Stimulated activated memory B cell treated with anti-CD40 and anti-IgM and Interleukin-4, amounts not matched to agents 10 μg/mL and 1 μg/mL and 100 μg/mL, for 72 hours (primary cell): ENCODE results near the gene GRIK5.
A peak's percentile ranks its signal among the peaks of the same experiment; 100 is the strongest.
"Not testable (repeated sequence)": the region's sequence is repeated elsewhere in the genome, so short reads cannot be mapped to it uniquely, and the experiment has no call there.

Experiments
- ATAC-seq: fragments of 150-1000 bp; cut with Tn5 transposase; 2 replicates; pipeline ENCODE4 v1.10.0; 2021
- H3K27ac Mint-ChIP-seq: one replicate; pipeline ENCODE4 v1.8.0; 2022; ENCODE audit warnings: mild to moderate bottlenecking, mixed read lengths
- H3K27me3 Mint-ChIP-seq: one replicate; pipeline ENCODE4 v1.8.0; 2022; ENCODE audit warnings: mixed read lengths
- H3K36me3 Mint-ChIP-seq: one replicate; pipeline ENCODE4 v1.8.0; 2022; ENCODE audit warnings: mixed read lengths
- H3K4me1 Mint-ChIP-seq: one replicate; pipeline ENCODE4 v1.8.0; 2022; ENCODE audit warnings: mixed read lengths
- H3K4me3 Mint-ChIP-seq: one replicate; pipeline ENCODE4 v1.8.0; 2022; ENCODE audit warnings: mild to moderate bottlenecking, moderate library complexity, mixed read lengths
- H3K9me3 Mint-ChIP-seq: one replicate; pipeline ENCODE4 v1.8.0; 2022; ENCODE audit warnings: mixed read lengths

Gene GRIK5

GRCh38 chr19:42100241-42100640 is 30.2 kb upstream of the GRIK5 start:
- peaks cover 49% of the 10 kb centered on the region for H3K36me3 Mint-ChIP-seq
- not testable (repeated sequence) for ATAC-seq, H3K27ac Mint-ChIP-seq, H3K9me3 Mint-ChIP-seq, H3K27me3 Mint-ChIP-seq, H3K4me3 Mint-ChIP-seq
- peaks cover 26% of the 10 kb centered on the region for H3K4me1 Mint-ChIP-seq

- H3K9me3 Mint-ChIP-seq, result no peaks in the 10 kb centered on the region
- H3K36me3 Mint-ChIP-seq, result peaks cover 49% of the 10 kb centered on the region
- H3K27ac Mint-ChIP-seq, result peak overlapping the region; percentile 40
- no peak for ATAC-seq
- H3K4me1 Mint-ChIP-seq, result peaks cover 25% of the 10 kb centered on the region
- H3K4me3 Mint-ChIP-seq, result no peak overlapping the region
- no peaks in the 10 kb centered on the region for H3K27me3 Mint-ChIP-seq
Measured at GRCh38 chr19:42099336-42099925, 29.4 kb upstream of the GRIK5 start.

GRCh38 chr19:42098781-42099180 is 28.8 kb upstream of the GRIK5 start:
- peaks cover 52% of the 10 kb centered on the region for H3K36me3 Mint-ChIP-seq
- ATAC-seq, result no peak
- peaks cover 28% of the 10 kb centered on the region for H3K4me1 Mint-ChIP-seq
- H3K4me3 Mint-ChIP-seq, result no peak overlapping the region
- H3K27me3 Mint-ChIP-seq, result no peaks in the 10 kb centered on the region
- H3K27ac Mint-ChIP-seq, result no peak overlapping the region
- no peaks in the 10 kb centered on the region for H3K9me3 Mint-ChIP-seq

- H3K36me3 Mint-ChIP-seq, result peaks cover 49% of the 10 kb centered on the region
- H3K4me3 Mint-ChIP-seq, result no peak overlapping the region
- H3K9me3 Mint-ChIP-seq, result no peaks in the 10 kb centered on the region
- H3K27me3 Mint-ChIP-seq, result no peaks in the 10 kb centered on the region
- H3K4me1 Mint-ChIP-seq, result peaks cover 25% of the 10 kb centered on the region
- ATAC-seq, result no peak
- no peak overlapping the region for H3K27ac Mint-ChIP-seq
Measured at GRCh38 chr19:42097461-42097860, 27.5 kb upstream of the GRIK5 start.

GRCh38 chr19:42096255-42096837 is 26.3 kb upstream of the GRIK5 start:
- ATAC-seq, result no peak
- no peak overlapping the region for H3K4me3 Mint-ChIP-seq
- H3K9me3 Mint-ChIP-seq, result no peaks in the 10 kb centered on the region
- H3K36me3 Mint-ChIP-seq, result peaks cover 55% of the 10 kb centered on the region
- H3K4me1 Mint-ChIP-seq, result peaks cover 36% of the 10 kb centered on the region
- H3K27ac Mint-ChIP-seq, result no peak overlapping the region
- no peaks in the 10 kb centered on the region for H3K27me3 Mint-ChIP-seq

- Mint-ChIP-seq H3K27me3 (no peaks in the 10 kb centered on the region), H3K27ac (no peak overlapping the region), H3K4me3 (no peak overlapping the region), H3K36me3 (peaks cover 55% of the 10 kb centered on the region), H3K9me3 (no peaks in the 10 kb centered on the region), H3K4me1 (peaks cover 41% of the 10 kb centered on the region)
- no peak for ATAC-seq
Measured at GRCh38 chr19:42095814-42096230, 25.8 kb upstream of the GRIK5 start.

GRCh38 chr19:42095142-42095813 is 25.3 kb upstream of the GRIK5 start:
- Mint-ChIP-seq H3K36me3 (peaks cover 61% of the 10 kb centered on the region), H3K9me3 (no peaks in the 10 kb centered on the region), H3K4me1 (peaks cover 46% of the 10 kb centered on the region), H3K27ac (peak overlapping the region; percentile 56), H3K27me3 (no peaks in the 10 kb centered on the region), H3K4me3 (no peak overlapping the region)
- no peak for ATAC-seq

- peaks cover 52% of the 10 kb centered on the region for H3K4me1 Mint-ChIP-seq
- no peaks in the 10 kb centered on the region for H3K9me3 Mint-ChIP-seq
- peaks cover 61% of the 10 kb centered on the region for H3K36me3 Mint-ChIP-seq
- H3K27me3 Mint-ChIP-seq, result no peaks in the 10 kb centered on the region
- H3K4me3 Mint-ChIP-seq, result no peak overlapping the region
- ATAC-seq, result no peak
- peak overlapping the region; percentile 56 for H3K27ac Mint-ChIP-seq
Measured at GRCh38 chr19:42093926-42094325, 23.9 kb upstream of the GRIK5 start.

GRCh38 chr19:42093505-42093904 is 23.5 kb upstream of the GRIK5 start:
- no peaks in the 10 kb centered on the region for H3K27me3 Mint-ChIP-seq
- H3K9me3 Mint-ChIP-seq, result no peaks in the 10 kb centered on the region
- ATAC-seq, result no peak
- peak overlapping the region; percentile 56 for H3K27ac Mint-ChIP-seq
- H3K36me3 Mint-ChIP-seq, result peaks cover 61% of the 10 kb centered on the region
- H3K4me1 Mint-ChIP-seq, result peaks cover 56% of the 10 kb centered on the region
- H3K4me3 Mint-ChIP-seq, result no peak overlapping the region

- Mint-ChIP-seq H3K9me3 (no peaks in the 10 kb centered on the region), H3K36me3 (peaks cover 61% of the 10 kb centered on the region), H3K4me3 (peak overlapping the region; percentile 46), H3K4me1 (peaks cover 68% of the 10 kb centered on the region), H3K27ac (peak overlapping the region; percentile 78), H3K27me3 (no peaks in the 10 kb centered on the region)
- no peak for ATAC-seq
Measured at GRCh38 chr19:42092350-42092749, 22.3 kb upstream of the GRIK5 start.

GRCh38 chr19:42091742-42092141 is 21.7 kb upstream of the GRIK5 start:
- Mint-ChIP-seq H3K4me1 (peaks cover 73% of the 10 kb centered on the region), H3K9me3 (no peaks in the 10 kb centered on the region), H3K27ac (peak overlapping the region; percentile 78), H3K4me3 (no peak overlapping the region), H3K27me3 (no peaks in the 10 kb centered on the region), H3K36me3 (peaks cover 59% of the 10 kb centered on the region)
- ATAC-seq, result no peak

- peaks cover 54% of the 10 kb centered on the region for H3K36me3 Mint-ChIP-seq
- no peak for ATAC-seq
- peaks cover 74% of the 10 kb centered on the region for H3K4me1 Mint-ChIP-seq
- no peaks in the 10 kb centered on the region for H3K27me3 Mint-ChIP-seq
- H3K27ac Mint-ChIP-seq, result peak overlapping the region; percentile 78
- no peak overlapping the region for H3K4me3 Mint-ChIP-seq
- no peaks in the 10 kb centered on the region for H3K9me3 Mint-ChIP-seq
Measured at GRCh38 chr19:42091300-42091699, 21.3 kb upstream of the GRIK5 start.

- H3K27me3 Mint-ChIP-seq, result no peaks in the 10 kb centered on the region
- peaks cover 81% of the 10 kb centered on the region for H3K4me1 Mint-ChIP-seq
- peaks cover 53% of the 10 kb centered on the region for H3K36me3 Mint-ChIP-seq
- H3K4me3 Mint-ChIP-seq, result peak overlapping the region; percentile 1
- ATAC-seq, result peak; percentile 39
- H3K9me3 Mint-ChIP-seq, result no peaks in the 10 kb centered on the region
- peak overlapping the region; percentile 78 for H3K27ac Mint-ChIP-seq
Measured at GRCh38 chr19:42090672-42091071, 20.7 kb upstream of the GRIK5 start.

GRCh38 chr19:42089772-42090171 is 19.8 kb upstream of the GRIK5 start:
- no peak for ATAC-seq
- no peak overlapping the region for H3K4me3 Mint-ChIP-seq

GRCh38 chr19:42089191-42089750 is 19.3 kb upstream of the GRIK5 start:
- Mint-ChIP-seq H3K4me3 (peak overlapping the region; percentile 33), H3K27ac (peak overlapping the region; percentile 60), H3K4me1 (peaks cover 79% of the 10 kb centered on the region), H3K9me3 (no peaks in the 10 kb centered on the region), H3K27me3 (no peaks in the 10 kb centered on the region), H3K36me3 (peaks cover 39% of the 10 kb centered on the region)
- no peak for ATAC-seq

More at GRCh38 chr19:42089772-42090171, 19.8 kb upstream of the GRIK5 start:
- H3K4me1 Mint-ChIP-seq, result peaks cover 84% of the 10 kb centered on the region
- peak overlapping the region; percentile 78 for H3K27ac Mint-ChIP-seq
- no peaks in the 10 kb centered on the region for H3K27me3 Mint-ChIP-seq
- peaks cover 44% of the 10 kb centered on the region for H3K36me3 Mint-ChIP-seq
- H3K9me3 Mint-ChIP-seq, result no peaks in the 10 kb centered on the region
